Kidney tubule cell (primary cell): Measurements from ENCODE around the gene CYP11A1.

Experiments used
- DNase-seq: peaks from one replicate; pipeline ENCODE4 v3.0.0-alpha.2; 2018; ENCODE audit warnings: low spot score

The CYP11A1 gene

DNA sequence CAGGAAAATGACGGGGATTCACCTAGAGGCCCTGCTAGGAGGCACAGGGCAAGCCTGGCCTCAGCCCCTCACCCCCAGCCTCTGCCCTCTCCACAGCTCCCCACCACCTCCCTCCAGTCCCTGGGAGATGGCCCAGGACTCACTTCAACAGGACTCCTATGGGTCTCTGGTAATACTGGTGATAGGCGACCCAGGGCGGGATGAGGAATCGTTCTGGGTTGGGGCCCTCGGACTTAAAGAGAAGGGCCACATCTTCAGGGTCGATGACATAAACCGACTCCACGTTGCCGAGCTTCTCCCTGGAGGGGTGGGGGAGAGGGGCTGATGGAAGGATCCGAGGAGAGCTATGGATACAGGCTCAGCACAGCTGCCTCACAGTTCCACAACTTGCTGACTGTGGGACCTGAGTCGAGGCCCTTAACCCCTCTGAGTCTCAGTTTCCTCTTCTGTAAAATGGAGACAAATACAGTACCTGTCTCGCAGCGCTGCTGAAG lies 19.6 kb downstream of the CYP11A1 start:
- no peak for DNase-seq

GRCh38 chr15:74345051-74345450 lies 22.4 kb downstream of the CYP11A1 start:
- DNase-seq, result peak; percentile 15

DNA sequence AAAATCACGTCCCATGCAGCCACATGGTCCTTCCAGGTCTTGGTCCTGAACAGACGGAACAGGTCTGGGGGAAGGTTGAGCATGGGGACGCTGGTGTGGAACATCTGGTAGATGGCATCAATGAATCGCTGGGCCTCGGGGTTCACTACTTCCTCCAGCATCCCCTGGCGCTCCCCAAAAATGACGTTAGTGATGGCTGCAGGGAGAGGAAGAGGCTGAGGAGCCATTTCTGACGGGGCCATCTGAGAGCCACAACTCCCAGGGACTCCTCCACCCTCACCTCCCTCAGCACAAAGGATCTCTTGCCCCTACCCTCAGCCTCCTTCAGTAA lies 23.7 kb downstream of the CYP11A1 start:
- no peak for DNase-seq

DNA sequence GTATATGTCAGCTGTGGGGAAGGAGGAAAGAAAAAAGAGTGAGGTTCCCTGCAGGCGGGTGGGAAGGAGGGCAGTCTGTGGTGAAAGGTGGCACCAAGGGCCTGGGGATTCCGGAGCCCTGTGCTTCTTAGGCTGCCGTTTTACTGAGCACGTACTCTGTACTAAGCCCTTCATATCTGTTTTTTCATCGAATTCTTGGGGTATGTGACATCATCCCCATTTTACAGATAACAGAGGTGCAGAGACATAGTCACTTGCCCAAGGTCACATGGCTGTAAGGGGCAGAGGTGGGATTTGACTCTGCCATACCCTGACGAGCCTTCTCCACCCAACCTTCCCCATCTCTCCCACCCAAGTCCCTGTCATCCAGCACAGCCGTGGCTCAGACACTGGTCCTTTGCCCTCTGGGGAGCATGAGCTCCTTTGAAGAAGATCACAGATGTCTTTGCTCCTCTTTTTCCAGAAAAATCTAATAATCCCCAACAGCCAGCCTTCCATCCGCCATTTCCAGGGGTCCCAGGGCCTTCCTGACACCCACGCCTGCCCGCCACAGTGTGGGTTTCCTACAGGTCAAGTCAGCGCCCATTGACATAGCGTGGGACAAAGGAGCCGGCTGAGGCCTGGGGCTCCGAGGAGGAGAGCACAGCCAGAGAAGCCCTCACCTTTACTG lies 24.2 kb downstream of the CYP11A1 start:
- no peak for DNase-seq

DNA sequence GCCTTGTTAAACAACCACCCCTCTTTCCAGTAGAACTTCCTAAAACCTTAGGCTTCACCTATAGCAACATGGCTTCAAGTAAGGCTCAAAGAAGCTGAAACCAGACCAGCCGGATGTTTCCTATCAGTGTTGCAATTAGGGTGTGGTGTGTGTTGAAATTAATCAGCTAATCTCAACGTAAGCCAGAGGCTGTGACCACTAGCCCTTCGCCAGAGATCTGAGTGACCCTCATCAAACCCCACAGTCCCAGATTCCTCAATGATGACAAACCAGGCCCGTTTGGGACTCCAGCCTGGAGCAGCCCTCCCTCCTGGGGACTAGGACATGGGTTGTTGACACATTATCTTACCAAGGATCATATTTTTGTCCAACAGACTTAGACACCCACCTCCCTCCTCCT lies 27.3 kb downstream of the CYP11A1 start:
- no peak for DNase-seq

GRCh38 chr15:74339371-74339770 lies 28.1 kb downstream of the CYP11A1 start:
- DNase-seq, result no peak

- no peak for DNase-seq
Observed at GRCh38 chr15:74338676-74339075, 28.8 kb downstream of the CYP11A1 start.

- no peak for DNase-seq
Observed at GRCh38 chr15:74337607-74338211, 29.7 kb downstream of the CYP11A1 start.

- no peak for DNase-seq
Observed at GRCh38 chr15:74337146-74337545, 30.3 kb downstream of the CYP11A1 start.

DNA sequence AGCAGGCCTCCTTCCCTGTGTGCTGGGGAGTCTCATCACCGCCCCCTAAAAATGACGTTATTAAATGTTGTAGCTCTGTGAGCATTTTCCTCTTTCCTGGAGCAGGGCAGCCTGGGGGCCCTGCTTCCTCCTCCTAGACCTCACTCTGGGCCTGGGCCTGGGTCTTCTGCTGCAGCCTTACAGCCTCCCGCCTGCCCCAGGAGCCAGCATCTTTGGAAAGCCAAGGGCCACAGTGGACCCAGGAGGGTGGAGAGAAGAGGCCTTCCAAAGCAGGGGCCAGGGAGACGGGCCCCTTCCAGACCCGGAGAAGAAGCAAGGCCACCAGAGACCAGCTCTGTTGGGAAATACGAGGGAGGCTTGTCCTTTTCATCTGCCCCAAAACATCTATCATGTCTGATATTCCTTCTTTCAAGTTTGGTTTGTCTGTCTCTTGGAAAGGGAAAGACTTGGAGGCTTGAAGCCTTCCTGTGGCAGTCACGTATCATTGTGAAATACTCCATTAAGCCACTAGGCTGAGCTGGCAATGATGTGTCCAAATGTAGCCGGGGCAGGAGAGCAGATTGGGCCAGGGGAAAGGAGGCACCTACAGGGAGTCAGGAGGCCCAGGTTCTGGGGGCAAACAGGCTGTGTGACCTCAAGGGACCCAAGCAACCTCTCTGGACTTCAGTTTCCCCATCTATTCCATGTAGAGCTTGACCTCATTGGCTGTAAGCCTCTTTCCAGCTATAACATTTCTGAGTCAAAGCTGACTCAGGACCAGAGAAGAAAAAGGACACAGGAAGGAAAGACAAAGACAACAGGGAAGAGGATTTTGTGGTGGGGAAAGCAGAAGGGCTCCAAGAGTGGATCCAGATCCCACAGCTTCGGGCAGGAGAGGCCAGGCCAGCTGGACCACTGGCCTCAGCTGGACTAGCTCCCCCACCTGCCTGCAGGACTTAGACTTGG lies 31.1 kb downstream of the CYP11A1 start:
- DNase-seq, result peak; percentile 20

DNA sequence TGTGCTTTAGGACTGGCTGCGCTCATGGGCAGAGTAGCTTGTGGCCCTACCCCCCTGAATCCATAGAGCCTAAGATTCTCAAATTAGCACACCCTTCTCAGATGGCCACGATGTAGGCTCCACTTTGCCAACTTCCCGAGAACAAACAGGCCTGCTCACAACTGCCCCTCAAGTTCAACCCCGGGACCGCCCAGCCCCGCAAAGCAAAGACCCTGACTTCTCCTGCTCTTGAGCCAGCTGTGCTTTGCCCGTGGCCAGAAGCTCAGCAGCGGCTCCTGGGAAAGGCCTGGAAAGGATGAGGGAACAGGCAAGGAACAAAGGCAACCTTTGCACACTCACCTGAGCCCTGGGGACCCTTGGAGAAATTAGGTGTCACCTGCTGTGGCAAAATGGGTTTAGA lies 32.0 kb downstream of the CYP11A1 start:
- DNase-seq, result no peak

- no peak for DNase-seq
Observed at GRCh38 chr15:74334127-74334526, 33.3 kb downstream of the CYP11A1 start.

DNA sequence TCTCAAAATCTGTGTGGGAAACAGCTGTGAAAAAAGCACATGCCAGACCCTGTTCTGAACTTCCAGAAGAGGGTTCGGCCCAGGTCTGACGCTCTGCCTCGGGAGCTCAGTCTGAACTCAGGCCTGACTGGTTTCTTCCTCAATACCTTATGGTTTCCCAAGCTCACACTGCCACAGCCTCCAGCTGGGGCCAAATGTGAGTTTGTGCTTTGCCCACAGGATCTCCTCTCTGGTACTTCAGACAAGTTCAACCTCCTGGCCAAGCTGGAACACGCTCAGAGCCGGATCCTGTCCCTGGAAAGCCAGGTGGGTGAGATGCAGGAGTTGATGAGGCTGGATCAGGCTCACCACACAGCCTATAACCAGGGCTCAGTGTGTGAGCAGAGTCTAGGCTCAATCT lies 33.8 kb downstream of the CYP11A1 start:
- no peak for DNase-seq

DNA sequence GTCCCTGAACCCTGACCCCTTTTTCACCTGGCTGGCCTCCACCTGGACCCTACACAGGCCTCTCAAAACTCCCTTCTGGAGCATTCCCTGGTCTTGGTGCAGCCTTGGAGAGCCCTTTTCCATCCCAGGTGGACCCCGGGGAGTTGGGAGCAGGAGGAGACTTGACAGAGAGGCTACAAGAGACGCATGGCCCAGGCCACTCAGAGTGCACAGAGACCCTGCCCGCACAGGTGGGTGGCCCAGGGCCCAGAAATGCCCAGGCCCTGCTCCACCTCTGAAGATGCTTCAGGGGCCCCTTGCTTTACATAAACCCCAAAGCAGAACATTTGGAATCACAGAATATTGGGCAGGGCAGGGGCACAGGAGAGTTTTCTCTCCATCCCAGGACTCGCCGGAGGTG lies 34.4 kb downstream of the CYP11A1 start:
- no peak for DNase-seq

- no peak for DNase-seq
Observed at GRCh38 chr15:74332611-74333010, 34.8 kb downstream of the CYP11A1 start.

- no peak for DNase-seq
Observed at GRCh38 chr15:74332011-74332410, 35.4 kb downstream of the CYP11A1 start.

DNA sequence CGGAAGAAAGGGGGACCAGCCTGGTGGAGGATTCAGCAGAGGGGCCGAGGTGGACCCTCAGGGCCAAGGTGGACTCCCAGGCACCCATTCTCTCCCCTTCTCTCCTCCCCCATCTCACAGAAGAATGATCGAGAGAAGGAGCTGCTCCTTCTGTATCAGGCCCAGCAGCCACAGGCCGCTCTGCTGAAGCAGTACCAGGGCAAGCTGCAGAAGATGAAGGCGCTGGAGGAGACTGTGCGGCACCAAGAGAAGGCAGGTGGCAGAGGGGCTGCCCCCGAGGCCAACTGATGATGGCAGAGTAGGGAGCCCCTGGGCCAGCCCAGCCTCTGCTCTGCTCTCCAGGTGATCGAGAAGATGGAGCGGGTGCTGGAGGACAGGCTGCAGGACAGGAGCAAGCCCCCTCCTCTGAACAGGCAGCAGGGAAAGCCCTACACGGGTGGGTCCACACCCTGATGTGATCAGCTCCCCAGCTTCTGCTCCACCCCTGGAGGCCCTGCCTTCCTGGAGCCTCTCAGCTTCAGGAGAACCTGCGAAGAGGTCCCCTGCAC lies 36.5 kb downstream of the CYP11A1 start:
- DNase-seq, result no peak

DNA sequence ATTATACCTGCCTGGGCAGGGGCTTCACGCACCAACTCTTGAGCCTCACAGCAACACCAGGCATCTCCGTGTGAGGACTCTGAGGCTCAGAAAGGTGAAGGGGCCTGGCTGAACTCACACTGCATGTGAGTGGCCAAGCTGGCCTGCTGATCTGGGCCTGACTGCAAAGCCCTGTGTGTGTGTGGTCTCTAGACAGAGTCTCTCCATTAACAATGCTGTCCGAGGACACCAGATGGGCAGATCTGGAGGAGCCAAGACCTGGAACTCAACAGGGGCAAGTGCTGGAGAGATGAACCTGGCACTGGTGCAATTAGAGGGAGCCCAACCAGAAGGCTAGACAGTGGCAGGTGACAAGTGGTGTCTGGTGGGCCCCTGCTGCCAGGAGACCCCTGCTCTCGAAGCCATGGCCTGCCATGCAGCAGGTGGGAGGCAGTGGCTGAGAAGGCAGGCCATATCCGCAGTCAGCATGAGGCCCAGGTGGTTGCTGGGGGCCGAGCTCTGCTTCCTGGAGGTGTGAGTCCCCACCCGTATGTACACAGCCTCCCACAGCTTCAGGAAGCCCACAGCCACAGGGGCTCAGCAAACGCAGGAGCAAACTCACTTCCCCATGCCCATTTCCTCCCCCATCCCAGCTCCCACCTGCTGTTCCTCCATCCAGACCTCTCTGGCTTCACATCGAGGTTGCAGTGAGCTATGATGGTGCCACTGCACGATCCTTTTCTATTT lies 39.0 kb downstream of the CYP11A1 start:
- no peak for DNase-seq

DNA sequence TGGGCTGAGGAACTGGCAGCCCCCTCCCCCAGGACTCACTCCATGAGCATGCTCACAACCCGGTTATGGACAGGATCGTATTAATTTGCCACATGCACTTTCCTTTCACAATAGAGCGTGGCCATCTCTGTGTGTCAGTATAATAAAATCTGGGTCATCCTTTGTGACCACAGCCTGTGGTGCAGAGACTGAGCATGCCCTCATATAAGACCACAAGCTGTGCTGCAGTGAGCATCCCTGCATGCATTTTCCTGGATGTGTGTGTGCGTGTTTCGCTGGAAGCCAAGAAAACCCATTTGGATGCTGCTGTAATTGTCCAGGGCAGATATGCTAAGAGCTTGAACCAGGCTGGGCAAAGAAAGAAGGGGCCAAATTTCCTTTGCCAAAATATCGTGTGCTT lies 39.7 kb downstream of the CYP11A1 start:
- DNase-seq, result no peak

GRCh38 chr15:74326746-74327145 lies 40.7 kb downstream of the CYP11A1 start:
- no peak for DNase-seq

DNA sequence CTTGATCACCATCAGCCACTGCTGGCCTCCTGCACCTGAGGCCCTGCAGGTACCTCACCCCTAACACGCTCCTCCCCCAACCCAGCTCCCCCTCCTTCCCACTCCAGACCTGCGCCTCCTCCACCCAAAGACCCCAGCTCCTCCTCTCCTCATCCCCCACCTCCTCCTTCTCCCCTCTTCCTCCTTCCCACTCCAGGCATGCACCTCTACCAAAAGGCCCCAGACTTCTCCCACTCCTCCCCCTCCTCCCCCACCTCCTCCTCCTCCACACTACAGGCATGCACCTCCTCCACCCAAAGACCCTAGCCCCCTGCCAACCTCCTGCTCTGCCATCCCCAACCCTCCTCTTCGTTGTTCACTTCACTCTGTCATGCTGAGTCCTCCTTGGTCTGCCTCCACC lies 42.7 kb downstream of the CYP11A1 start:
- no peak for DNase-seq
